ENCODE data around the gene AUTS2.

The AUTS2 gene

DNA sequence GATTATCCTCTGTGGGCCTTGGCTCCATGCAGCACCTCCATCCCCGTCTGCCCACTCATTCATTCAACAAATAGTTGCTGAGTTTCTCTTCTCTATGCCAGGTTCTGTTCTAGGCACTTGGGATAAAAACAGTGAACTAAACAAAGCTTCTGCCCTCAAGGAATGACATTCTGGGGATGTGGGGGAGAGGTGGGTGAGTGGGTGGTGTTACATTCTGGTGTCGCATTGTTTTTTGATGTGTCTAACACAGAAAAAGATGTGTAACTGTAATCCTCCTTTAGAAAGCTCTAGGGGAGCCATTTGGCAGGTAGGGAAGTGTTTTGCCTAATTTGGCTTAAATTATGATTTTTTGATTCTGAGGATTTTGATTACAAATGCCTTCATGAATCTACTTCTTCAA lies 21.4 kb downstream of the AUTS2 start:
- peaks cover 3% of the 10 kb centered on the region for H3K27me3 ChIP-seq (ENCODE audit: insufficient read depth, poor library complexity, severe bottlenecking)
- DNase-seq (ENCODE audit: low spot score): no peak
- no peaks in the 10 kb centered on the region for H3K4me1 ChIP-seq (ENCODE audit: insufficient read depth, poor library complexity, severe bottlenecking)

DNA sequence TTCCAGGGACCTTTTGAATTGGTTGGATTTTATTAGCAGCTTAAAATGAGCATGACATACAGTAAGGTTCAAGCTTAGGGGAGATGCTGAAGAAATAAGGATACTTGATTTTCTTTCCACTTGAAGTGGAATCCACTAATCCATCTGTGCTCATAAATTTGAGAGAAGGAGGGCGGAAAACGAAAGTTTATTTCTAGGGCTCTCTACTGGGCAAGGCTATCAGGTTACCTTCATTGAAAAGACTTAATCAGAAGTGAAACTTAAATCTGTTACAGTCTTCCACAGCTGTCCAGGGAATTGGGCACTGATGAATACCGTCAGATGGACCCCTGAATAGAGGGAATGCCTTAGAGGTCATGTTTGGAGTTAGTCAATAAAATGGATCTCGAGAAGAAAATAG lies 21.8 kb downstream of the AUTS2 start:
- no peak overlapping the region for H3K27ac ChIP-seq (ENCODE audit: poor library complexity, severe bottlenecking)
- H3K4me3 ChIP-seq (ENCODE audit: severe bottlenecking): no peak overlapping the region
- TF ChIP-seq, protein P1, sequence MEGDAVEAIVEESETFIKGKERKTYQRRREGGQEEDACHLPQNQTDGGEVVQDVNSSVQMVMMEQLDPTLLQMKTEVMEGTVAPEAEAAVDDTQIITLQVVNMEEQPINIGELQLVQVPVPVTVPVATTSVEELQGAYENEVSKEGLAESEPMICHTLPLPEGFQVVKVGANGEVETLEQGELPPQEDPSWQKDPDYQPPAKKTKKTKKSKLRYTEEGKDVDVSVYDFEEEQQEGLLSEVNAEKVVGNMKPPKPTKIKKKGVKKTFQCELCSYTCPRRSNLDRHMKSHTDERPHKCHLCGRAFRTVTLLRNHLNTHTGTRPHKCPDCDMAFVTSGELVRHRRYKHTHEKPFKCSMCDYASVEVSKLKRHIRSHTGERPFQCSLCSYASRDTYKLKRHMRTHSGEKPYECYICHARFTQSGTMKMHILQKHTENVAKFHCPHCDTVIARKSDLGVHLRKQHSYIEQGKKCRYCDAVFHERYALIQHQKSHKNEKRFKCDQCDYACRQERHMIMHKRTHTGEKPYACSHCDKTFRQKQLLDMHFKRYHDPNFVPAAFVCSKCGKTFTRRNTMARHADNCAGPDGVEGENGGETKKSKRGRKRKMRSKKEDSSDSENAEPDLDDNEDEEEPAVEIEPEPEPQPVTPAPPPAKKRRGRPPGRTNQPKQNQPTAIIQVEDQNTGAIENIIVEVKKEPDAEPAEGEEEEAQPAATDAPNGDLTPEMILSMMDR (IDR thresholded peaks at IDR 0.05; ENCODE audit: poor library complexity, severe bottlenecking): no peak
- no peaks in the 10 kb centered on the region for H3K4me1 ChIP-seq (ENCODE audit: insufficient read depth, poor library complexity, severe bottlenecking)
- no peaks in the 10 kb centered on the region for H3K9me3 ChIP-seq (ENCODE audit: severe bottlenecking)
- no peak for DNase-seq (ENCODE audit: low spot score)
- ATAC-seq (ENCODE audit: low read depth): no peak
- no peaks in the 10 kb centered on the region for H3K36me3 ChIP-seq (ENCODE audit: low read depth)
- H3K27me3 ChIP-seq (ENCODE audit: insufficient read depth, poor library complexity, severe bottlenecking): peaks cover 3% of the 10 kb centered on the region

More for the DNA sequence above, 21.4 kb downstream of the AUTS2 start:
- Histone ChIP-seq H3K36me3 (ENCODE audit: low read depth) (no peaks in the 10 kb centered on the region), H3K9me3 (ENCODE audit: severe bottlenecking) (no peaks in the 10 kb centered on the region), H3K27ac (ENCODE audit: poor library complexity, severe bottlenecking) (no peak overlapping the region), H3K4me3 (ENCODE audit: severe bottlenecking) (no peak overlapping the region)
- TF ChIP-seq, protein P1 (IDR thresholded peaks at IDR 0.05; ENCODE audit: poor library complexity, severe bottlenecking): no peak
- ATAC-seq (ENCODE audit: low read depth): no peak

DNA sequence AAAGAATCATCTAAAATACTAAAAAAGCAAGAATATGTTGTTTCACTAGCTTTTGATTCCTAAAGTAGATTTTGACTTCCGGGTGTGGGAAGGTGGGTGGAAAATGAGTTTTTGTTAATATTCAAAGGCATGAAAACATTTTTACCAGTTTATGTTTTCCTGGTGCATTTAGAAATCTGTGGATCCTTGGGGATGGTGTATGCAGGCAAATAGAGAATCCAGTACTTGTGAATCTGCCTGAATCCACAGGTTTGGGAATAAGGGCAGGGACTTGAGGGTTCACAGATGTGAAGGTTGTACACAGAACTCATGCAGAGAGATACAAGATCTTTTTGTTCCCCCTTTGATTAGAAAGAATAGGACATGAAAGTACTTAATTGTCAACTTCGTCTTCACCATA lies 22.4 kb downstream of the AUTS2 start:
- no peaks in the 10 kb centered on the region for H3K9me3 ChIP-seq (ENCODE audit: severe bottlenecking)
- H3K4me1 ChIP-seq (ENCODE audit: insufficient read depth, poor library complexity, severe bottlenecking): no peaks in the 10 kb centered on the region
- peaks cover 3% of the 10 kb centered on the region for H3K27me3 ChIP-seq (ENCODE audit: insufficient read depth, poor library complexity, severe bottlenecking)
- TF ChIP-seq, protein P1 (IDR thresholded peaks at IDR 0.05; ENCODE audit: poor library complexity, severe bottlenecking): no peak
- no peak for DNase-seq (ENCODE audit: low spot score)
- H3K27ac ChIP-seq (ENCODE audit: poor library complexity, severe bottlenecking): no peak overlapping the region
- no peak overlapping the region for H3K4me3 ChIP-seq (ENCODE audit: severe bottlenecking)
- H3K36me3 ChIP-seq (ENCODE audit: low read depth): no peaks in the 10 kb centered on the region
- ATAC-seq (ENCODE audit: low read depth): no peak

DNA sequence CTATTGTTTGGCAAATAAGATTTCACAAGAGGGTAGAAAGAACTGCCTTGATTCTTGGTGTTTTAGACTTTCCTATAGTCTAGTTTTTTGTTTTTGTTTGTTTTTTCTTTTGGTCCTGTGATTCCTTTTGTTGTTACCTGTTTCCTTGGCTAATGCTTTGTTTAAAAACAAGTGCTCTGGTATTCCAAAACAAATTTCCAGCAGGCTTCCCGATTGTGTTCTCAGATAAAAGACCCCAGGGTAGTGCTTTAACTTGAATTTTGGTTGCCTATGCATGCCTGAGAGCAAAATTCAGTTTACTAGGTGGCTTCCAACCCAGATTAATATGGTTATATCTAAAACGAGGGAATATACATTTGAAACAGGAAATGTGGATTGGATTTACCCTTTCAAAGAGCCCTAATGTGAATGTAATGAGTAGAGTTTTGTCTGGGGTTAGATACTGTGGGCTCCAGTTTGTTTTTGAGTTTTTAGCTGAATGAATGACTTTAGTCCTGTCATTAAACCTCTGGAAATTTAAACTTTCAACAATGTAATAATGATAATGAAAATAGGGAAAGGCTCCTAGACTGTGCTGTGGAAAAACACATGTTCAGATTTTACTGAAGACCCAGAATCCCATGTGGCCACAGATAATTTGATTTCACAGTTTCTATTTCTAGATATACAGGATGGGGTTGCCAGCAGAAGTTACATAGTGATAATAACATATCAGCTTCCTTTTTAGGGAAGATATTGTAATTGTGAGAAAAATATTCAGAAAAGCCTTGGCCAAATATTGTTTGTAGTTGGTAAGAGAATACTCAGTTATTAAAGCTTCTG lies 23.9 kb downstream of the AUTS2 start:
- no peaks in the 10 kb centered on the region for H3K9me3 ChIP-seq (ENCODE audit: severe bottlenecking)
- no peaks in the 10 kb centered on the region for H3K4me1 ChIP-seq (ENCODE audit: insufficient read depth, poor library complexity, severe bottlenecking)
- H3K27me3 ChIP-seq (ENCODE audit: insufficient read depth, poor library complexity, severe bottlenecking): peaks cover 3% of the 10 kb centered on the region
- TF ChIP-seq, protein P1 (IDR thresholded peaks at IDR 0.05; ENCODE audit: poor library complexity, severe bottlenecking): no peak
- H3K36me3 ChIP-seq (ENCODE audit: low read depth): no peaks in the 10 kb centered on the region
- no peak for DNase-seq (ENCODE audit: low spot score)
- H3K27ac ChIP-seq (ENCODE audit: poor library complexity, severe bottlenecking): no peak overlapping the region
- ATAC-seq (ENCODE audit: low read depth): no peak
- H3K4me3 ChIP-seq (ENCODE audit: severe bottlenecking): no peak overlapping the region

DNA sequence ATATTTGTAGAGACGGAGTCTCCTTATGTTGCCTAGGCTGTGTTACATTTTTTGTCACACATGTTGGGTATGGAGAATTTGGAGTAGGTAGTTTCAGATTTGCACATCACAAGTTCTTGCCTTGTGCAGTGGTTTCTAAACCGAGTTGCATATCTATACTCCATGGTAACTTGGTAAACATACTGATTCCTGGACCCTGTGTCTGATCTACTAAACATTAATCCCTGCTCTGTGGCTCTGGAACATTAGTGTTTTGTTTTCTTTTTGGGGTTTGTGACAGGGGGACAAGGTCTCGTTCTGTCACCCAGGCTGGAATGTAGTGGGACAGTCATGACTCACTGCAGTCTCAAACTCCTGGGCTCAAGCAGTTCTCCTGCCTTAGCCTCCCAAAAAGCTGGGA lies 24.7 kb downstream of the AUTS2 start:
- Histone ChIP-seq H3K36me3 (ENCODE audit: low read depth) (no peaks in the 10 kb centered on the region), H3K9me3 (ENCODE audit: severe bottlenecking) (no peaks in the 10 kb centered on the region), H3K4me1 (ENCODE audit: insufficient read depth, poor library complexity, severe bottlenecking) (no peaks in the 10 kb centered on the region), H3K27me3 (ENCODE audit: insufficient read depth, poor library complexity, severe bottlenecking) (peaks cover 3% of the 10 kb centered on the region), H3K27ac (ENCODE audit: poor library complexity, severe bottlenecking) (no peak overlapping the region), H3K4me3 (ENCODE audit: severe bottlenecking) (no peak overlapping the region)
- no peak for ATAC-seq (ENCODE audit: low read depth)
- TF ChIP-seq, protein P1 (IDR thresholded peaks at IDR 0.05; ENCODE audit: poor library complexity, severe bottlenecking): no peak
- DNase-seq (ENCODE audit: low spot score): no peak
